ENCODE results near the gene ZBTB48. TPM values are rescaled to one million over a fixed set of nuclear protein-coding genes. Genes with fewer than 3 reads are reported as not detected.
A peak's percentile ranks its signal among the peaks of the same experiment; 100 is the strongest.

Gene ZBTB48
- total and polyA plus RNA-seq, 2 donors (not counting 1 experiment from before 2014, with no cell fraction given), result 5.7 to 16.0 TPM

- peaks cover 45% of the 10 kb centered on the region for H3K79me2 ChIP-seq (ENCODE audit: control insufficient read depth, insufficient read depth, low read length)
- H3K9me3 ChIP-seq (ENCODE audit: control insufficient read depth, insufficient read depth, low read depth, low read length), result no peaks in the 10 kb centered on the region
- H3K4me3 ChIP-seq (replicated peaks in 1 of 4; ENCODE audit: control extremely low read depth in 1 of 4, insufficient read depth in 1 of 4, low read depth in 3 of 4, low read length in 4 of 4), result peak overlapping the region; percentile 53 to 78 (median 66)
- peak overlapping the region; percentile 65 for H3K9ac ChIP-seq (ENCODE audit: insufficient read depth, low read length)
- H2AFZ ChIP-seq (ENCODE audit: low read length), result no peak overlapping the region
- no peaks in the 10 kb centered on the region for H4K20me1 ChIP-seq (ENCODE audit: control insufficient read depth, extremely low read depth, insufficient read depth, low read length)
- H3K27ac ChIP-seq (ENCODE audit: insufficient read depth, low read length), result peak overlapping the region; percentile 10
- H3K4me2 ChIP-seq (ENCODE audit: extremely low read depth, insufficient read depth, low read length), result peak overlapping the region; percentile 89
- H3K36me3 ChIP-seq (ENCODE audit: control insufficient read depth, insufficient read depth, low read length), result peaks cover 2% of the 10 kb centered on the region
- no peak for DNase-seq (ENCODE audit: low read depth in 2 of 2)
- TF ChIP-seq CTCF (conservative IDR thresholded peaks at IDR 0.05 in 1 of 2, IDR thresholded peaks at IDR 0.05 in 1 of 2; ENCODE audit: low read depth in 1 of 2, low read length in 2 of 2) (no peak), EZH2 (IDR thresholded peaks at IDR 0.05; ENCODE audit: low read length, missing control alignments) (no peak)
- H3K4me1 ChIP-seq (ENCODE audit: control insufficient read depth, extremely low read depth, insufficient read depth, low read length), result peaks cover 3% of the 10 kb centered on the region
- H3K27me3 ChIP-seq (ENCODE audit: control insufficient read depth, insufficient read depth, low read length), result no peaks in the 10 kb centered on the region
Measured at GRCh38 chr1:6614929-6615785, 35.4 kb downstream of the ZBTB48 start.

- TF ChIP-seq CTCF (conservative IDR thresholded peaks at IDR 0.05 in 1 of 2, IDR thresholded peaks at IDR 0.05 in 1 of 2; ENCODE audit: low read depth in 1 of 2, low read length in 2 of 2) (no peak), EZH2 (IDR thresholded peaks at IDR 0.05; ENCODE audit: low read length, missing control alignments) (no peak)
- H3K79me2 ChIP-seq (ENCODE audit: control insufficient read depth, insufficient read depth, low read length), result peaks cover 48% of the 10 kb centered on the region
- H3K9ac ChIP-seq (ENCODE audit: insufficient read depth, low read length), result no peak overlapping the region
- no peaks in the 10 kb centered on the region for H4K20me1 ChIP-seq (ENCODE audit: control insufficient read depth, extremely low read depth, insufficient read depth, low read length)
- H2AFZ ChIP-seq (ENCODE audit: low read length), result no peak overlapping the region
- no peaks in the 10 kb centered on the region for H3K27me3 ChIP-seq (ENCODE audit: control insufficient read depth, insufficient read depth, low read length)
- peaks cover 20% of the 10 kb centered on the region for H3K36me3 ChIP-seq (ENCODE audit: control insufficient read depth, insufficient read depth, low read length)
- no peaks in the 10 kb centered on the region for H3K9me3 ChIP-seq (ENCODE audit: control insufficient read depth, insufficient read depth, low read depth, low read length)
- H3K27ac ChIP-seq (ENCODE audit: insufficient read depth, low read length), result no peak overlapping the region
- DNase-seq (ENCODE audit: low read depth in 2 of 2), result no peak
- no peak overlapping the region for H3K4me3 ChIP-seq (replicated peaks in 1 of 4; ENCODE audit: control extremely low read depth in 1 of 4, insufficient read depth in 1 of 4, low read depth in 3 of 4, low read length in 4 of 4)
- no peak overlapping the region for H3K4me2 ChIP-seq (ENCODE audit: extremely low read depth, insufficient read depth, low read length)
- peaks cover 3% of the 10 kb centered on the region for H3K4me1 ChIP-seq (ENCODE audit: control insufficient read depth, extremely low read depth, insufficient read depth, low read length)
Measured at GRCh38 chr1:6619045-6619444, 39.3 kb downstream of the ZBTB48 start.

DNA sequence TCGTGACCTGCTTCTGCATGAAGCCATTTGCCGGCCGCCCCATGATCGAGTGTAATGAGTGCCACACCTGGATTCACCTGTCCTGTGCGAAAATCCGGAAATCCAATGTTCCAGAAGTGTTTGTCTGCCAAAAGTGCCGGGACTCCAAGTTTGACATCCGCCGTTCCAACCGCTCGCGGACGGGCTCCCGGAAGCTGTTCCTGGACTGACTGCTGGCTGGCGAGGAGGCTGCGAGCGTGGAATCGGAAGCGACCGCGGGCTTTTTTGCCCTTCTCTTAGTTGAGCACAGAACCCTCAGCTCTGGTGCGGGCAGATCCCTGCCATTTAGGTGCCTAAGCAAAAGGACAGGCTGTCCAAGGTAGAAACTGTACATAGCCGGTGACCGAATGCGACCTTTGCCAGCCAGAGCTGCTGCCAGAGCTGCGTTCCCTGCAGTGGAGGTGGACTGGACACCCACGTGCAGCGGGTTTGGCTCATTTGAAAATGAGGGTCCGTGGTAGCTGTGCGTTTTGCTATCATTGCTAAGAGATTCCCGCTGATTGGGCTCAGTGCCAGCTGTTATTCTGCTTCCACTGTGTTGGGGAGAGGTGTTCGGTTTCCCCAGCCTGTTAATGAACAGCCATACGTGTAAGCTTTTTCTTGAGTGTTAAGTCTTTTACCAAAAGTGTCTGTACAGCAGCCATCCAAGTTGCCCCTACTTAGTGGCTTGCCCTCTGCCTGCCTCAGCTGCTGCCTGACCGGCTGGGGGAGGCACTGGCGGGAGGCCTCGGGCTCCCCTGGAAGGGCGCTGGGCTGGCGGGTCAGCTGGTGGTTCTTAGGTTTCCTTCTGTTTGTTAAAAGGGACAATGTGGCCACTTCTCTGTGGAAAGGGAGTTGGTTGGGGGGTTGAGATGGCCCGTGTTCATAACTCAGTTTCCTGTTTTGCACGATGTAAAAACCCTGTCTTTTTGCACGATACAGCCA, 41.9 kb downstream of the ZBTB48 start:
- Histone ChIP-seq H3K27me3 (ENCODE audit: control insufficient read depth, insufficient read depth, low read length) (no peaks in the 10 kb centered on the region), H3K4me2 (ENCODE audit: extremely low read depth, insufficient read depth, low read length) (no peak overlapping the region), H2AFZ (ENCODE audit: low read length) (no peak overlapping the region), H3K4me3 (replicated peaks in 1 of 4; ENCODE audit: control extremely low read depth in 1 of 4, insufficient read depth in 1 of 4, low read depth in 3 of 4, low read length in 4 of 4) (no peak overlapping the region), H3K36me3 (ENCODE audit: control insufficient read depth, insufficient read depth, low read length) (peaks cover 20% of the 10 kb centered on the region), H3K4me1 (ENCODE audit: control insufficient read depth, extremely low read depth, insufficient read depth, low read length) (no peaks in the 10 kb centered on the region), H3K79me2 (ENCODE audit: control insufficient read depth, insufficient read depth, low read length) (peaks cover 45% of the 10 kb centered on the region), H3K9ac (ENCODE audit: insufficient read depth, low read length) (no peak overlapping the region), H3K27ac (ENCODE audit: insufficient read depth, low read length) (no peak overlapping the region), H3K9me3 (ENCODE audit: control insufficient read depth, insufficient read depth, low read depth, low read length) (no peaks in the 10 kb centered on the region), H4K20me1 (ENCODE audit: control insufficient read depth, extremely low read depth, insufficient read depth, low read length) (no peaks in the 10 kb centered on the region)
- no peak for TF ChIP-seq EZH2 (IDR thresholded peaks at IDR 0.05; ENCODE audit: low read length, missing control alignments)
- TF ChIP-seq CTCF (conservative IDR thresholded peaks at IDR 0.05 in 1 of 2, IDR thresholded peaks at IDR 0.05 in 1 of 2; ENCODE audit: low read depth in 1 of 2, low read length in 2 of 2), result no peak
- DNase-seq (ENCODE audit: low read depth in 2 of 2), result no peak

Measured in fibroblast of lung (primary cell).